DND-41 (cell line): ENCODE results near the gene CLCN7.

Experiments
- EZH2 ChIP-seq: IDR thresholded peaks from 3 replicates; pipeline ENCODE4 v1.6.1; 2012; ENCODE audit warnings: borderline replicate concordance, low read depth, mild to moderate bottlenecking, moderate library complexity, low read length, inconsistent platforms; ENCODE audit not compliant: severe bottlenecking
- TF ChIP-seq, protein P1 (sequence below): IDR thresholded peaks from 2 replicates; pipeline ENCODE4 v1.5.1; 2012; ENCODE audit warnings: borderline replicate concordance, low read length, moderate library complexity, mild to moderate bottlenecking; ENCODE audit not compliant: poor library complexity, severe bottlenecking; ENCODE audit errors: extremely low read depth

GRCh38 chr16:1466054-1466453 is 8.8 kb downstream of the CLCN7 start:
- TF ChIP-seq, protein P1, sequence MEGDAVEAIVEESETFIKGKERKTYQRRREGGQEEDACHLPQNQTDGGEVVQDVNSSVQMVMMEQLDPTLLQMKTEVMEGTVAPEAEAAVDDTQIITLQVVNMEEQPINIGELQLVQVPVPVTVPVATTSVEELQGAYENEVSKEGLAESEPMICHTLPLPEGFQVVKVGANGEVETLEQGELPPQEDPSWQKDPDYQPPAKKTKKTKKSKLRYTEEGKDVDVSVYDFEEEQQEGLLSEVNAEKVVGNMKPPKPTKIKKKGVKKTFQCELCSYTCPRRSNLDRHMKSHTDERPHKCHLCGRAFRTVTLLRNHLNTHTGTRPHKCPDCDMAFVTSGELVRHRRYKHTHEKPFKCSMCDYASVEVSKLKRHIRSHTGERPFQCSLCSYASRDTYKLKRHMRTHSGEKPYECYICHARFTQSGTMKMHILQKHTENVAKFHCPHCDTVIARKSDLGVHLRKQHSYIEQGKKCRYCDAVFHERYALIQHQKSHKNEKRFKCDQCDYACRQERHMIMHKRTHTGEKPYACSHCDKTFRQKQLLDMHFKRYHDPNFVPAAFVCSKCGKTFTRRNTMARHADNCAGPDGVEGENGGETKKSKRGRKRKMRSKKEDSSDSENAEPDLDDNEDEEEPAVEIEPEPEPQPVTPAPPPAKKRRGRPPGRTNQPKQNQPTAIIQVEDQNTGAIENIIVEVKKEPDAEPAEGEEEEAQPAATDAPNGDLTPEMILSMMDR = no peak
- no peak for TF ChIP-seq EZH2
